ENCODE measurements around the gene NAB2. TPM values are rescaled to one million over a fixed set of nuclear protein-coding genes. Genes with fewer than 3 reads are reported as not detected.
"Not testable (repeated sequence)": the region's sequence is repeated elsewhere in the genome, so short reads cannot be mapped to it uniquely, and the experiment has no call there.

NAB2 gene
- polyA plus RNA-seq, 4 donors: 11.4 to 23.1 (median 18.1) TPM

GRCh38 chr12:57055824-57056223 is 33.1 kb upstream of the NAB2 start:
- FAIRE-seq (no peak), DNase-seq (no peak)
- Histone ChIP-seq H3K4me1 (ENCODE audit: control insufficient read depth in 3 of 3, insufficient read depth in 2 of 3, low read depth in 1 of 3, low read length in 2 of 3) (peaks cover 4 to 37% (median 9%) of the 10 kb centered on the region in 3 donors), H3K9me3 (ENCODE audit: control insufficient read depth in 2 of 2, insufficient read depth in 1 of 2, low read depth in 1 of 2, low read length in 1 of 2) (no peaks in the 10 kb centered on the region), H3K4me3 (ENCODE audit: low read depth in 1 of 3, low read length in 3 of 3) (no peak overlapping the region), H3K27me3 (ENCODE audit: control insufficient read depth in 3 of 3, insufficient read depth in 3 of 3, low read length in 3 of 3) (no peaks in the 10 kb centered on the region), H3K27ac (ENCODE audit: low read depth in 1 of 3, low read length in 2 of 3) (no peak overlapping the region), H3K36me3 (ENCODE audit: control insufficient read depth in 3 of 3, insufficient read depth in 2 of 3, low read depth in 1 of 3, low read length in 3 of 3) (peaks cover 0 to 6% (median 3%) of the 10 kb centered on the region in 3 donors)
- WGBS, 3 donors: 65 to 81% (median 79%) methylated on average over 3 of the region's 3 CpGs

DNA sequence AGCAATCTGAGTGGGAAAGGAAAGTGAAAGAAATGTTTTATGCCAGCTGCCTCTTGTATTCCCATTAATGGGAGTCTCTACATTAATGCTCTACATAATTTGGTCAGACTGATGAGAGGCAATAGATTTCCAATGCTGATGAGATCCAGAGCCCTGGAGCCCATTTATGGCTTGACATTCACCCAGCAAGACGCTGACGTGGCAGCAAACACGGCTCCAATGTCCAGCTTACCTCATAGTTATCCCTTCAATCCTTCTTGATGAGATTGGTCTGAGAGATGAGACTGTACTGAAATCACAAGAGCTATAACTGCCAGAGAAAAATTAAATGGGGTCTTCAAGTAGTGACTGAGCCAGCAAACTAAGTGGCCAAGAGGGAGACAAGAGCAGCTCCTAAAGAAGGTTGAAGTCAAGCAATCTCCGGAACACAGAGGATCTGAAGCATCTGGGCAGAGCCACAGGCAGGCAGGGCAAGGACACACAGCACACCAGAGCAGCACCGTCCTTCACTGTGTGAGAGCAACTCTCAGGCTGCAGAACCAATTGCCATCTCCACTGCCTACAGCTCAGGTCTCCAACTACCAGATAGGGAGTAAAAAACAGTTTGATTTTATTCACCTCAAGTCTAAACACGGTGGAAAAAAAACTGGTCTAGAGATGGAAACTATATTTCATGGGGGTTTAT is 31.7 kb upstream of the NAB2 start:
- peaks cover 0 to 6% (median 6%) of the 10 kb centered on the region in 3 donors for H3K36me3 ChIP-seq (ENCODE audit: control insufficient read depth in 3 of 3, insufficient read depth in 2 of 3, low read depth in 1 of 3, low read length in 3 of 3)
- FAIRE-seq (no peak), DNase-seq (peak; percentile 39 to 77)
- peak overlapping the region; percentile 42 to 73 (median 58) for H3K27ac ChIP-seq (ENCODE audit: low read depth in 1 of 3, low read length in 2 of 3)
- H3K27me3 ChIP-seq (ENCODE audit: control insufficient read depth in 3 of 3, insufficient read depth in 3 of 3, low read length in 3 of 3): no peaks in the 10 kb centered on the region
- no peaks in the 10 kb centered on the region for H3K9me3 ChIP-seq (ENCODE audit: control insufficient read depth in 2 of 2, insufficient read depth in 1 of 2, low read depth in 1 of 2, low read length in 1 of 2)
- no peak overlapping the region for H3K4me3 ChIP-seq (ENCODE audit: low read depth in 1 of 3, low read length in 3 of 3)
- WGBS, 3 donors: 55 to 60% (median 60%) methylated on average over 6 of the region's 6 CpGs
- peaks cover 0 to 29% (median 9%) of the 10 kb centered on the region in 3 donors for H3K4me1 ChIP-seq (ENCODE audit: control insufficient read depth in 3 of 3, insufficient read depth in 2 of 3, low read depth in 1 of 3, low read length in 2 of 3)

- Histone ChIP-seq H3K9me3 (ENCODE audit: control insufficient read depth in 2 of 2, insufficient read depth in 1 of 2, low read depth in 1 of 2, low read length in 1 of 2) (no peaks in the 10 kb centered on the region), H3K27ac (ENCODE audit: low read depth in 1 of 3, low read length in 2 of 3) (no peak overlapping the region), H3K4me3 (ENCODE audit: low read depth in 1 of 3, low read length in 3 of 3) (no peak overlapping the region), H3K4me1 (ENCODE audit: control insufficient read depth in 3 of 3, insufficient read depth in 2 of 3, low read depth in 1 of 3, low read length in 2 of 3) (peaks cover 0 to 29% (median 9%) of the 10 kb centered on the region in 3 donors), H3K27me3 (ENCODE audit: control insufficient read depth in 3 of 3, insufficient read depth in 3 of 3, low read length in 3 of 3) (no peaks in the 10 kb centered on the region), H3K36me3 (ENCODE audit: control insufficient read depth in 3 of 3, insufficient read depth in 2 of 3, low read depth in 1 of 3, low read length in 3 of 3) (peaks cover 0 to 8% (median 6%) of the 10 kb centered on the region in 3 donors)
- 84 to 100% (median 93%) methylated on average over 1 of the region's 1 CpG for WGBS, 3 donors
- DNase-seq (no peak), FAIRE-seq (no peak)
These were observed 30.5 kb upstream of the NAB2 start for GRCh38 chr12:57058454-57058853.

GRCh38 chr12:57063991-57064685 is 24.8 kb upstream of the NAB2 start:
- DNase-seq: no peak
- peak; percentile 26 for FAIRE-seq
- whole genome bisulfite sequencing, 3 donors: 51 to 72% (median 58%) methylated on average over 5 of the region's 5 CpGs
- Histone ChIP-seq H3K27ac (ENCODE audit: low read depth in 1 of 3, low read length in 2 of 3) (no peak overlapping the region), H3K36me3 (ENCODE audit: control insufficient read depth in 3 of 3, insufficient read depth in 2 of 3, low read depth in 1 of 3, low read length in 3 of 3) (peaks cover 0 to 12% (median 2%) of the 10 kb centered on the region in 3 donors), H3K9me3 (ENCODE audit: control insufficient read depth in 2 of 2, insufficient read depth in 1 of 2, low read depth in 1 of 2, low read length in 1 of 2) (no peaks in the 10 kb centered on the region), H3K4me3 (ENCODE audit: low read depth in 1 of 3, low read length in 3 of 3) (no peak overlapping the region), H3K27me3 (ENCODE audit: control insufficient read depth in 3 of 3, insufficient read depth in 3 of 3, low read length in 3 of 3) (no peaks in the 10 kb centered on the region), H3K4me1 (ENCODE audit: control insufficient read depth in 3 of 3, insufficient read depth in 2 of 3, low read depth in 1 of 3, low read length in 2 of 3) (peaks cover 0 to 17% (median 3%) of the 10 kb centered on the region in 3 donors)

DNA sequence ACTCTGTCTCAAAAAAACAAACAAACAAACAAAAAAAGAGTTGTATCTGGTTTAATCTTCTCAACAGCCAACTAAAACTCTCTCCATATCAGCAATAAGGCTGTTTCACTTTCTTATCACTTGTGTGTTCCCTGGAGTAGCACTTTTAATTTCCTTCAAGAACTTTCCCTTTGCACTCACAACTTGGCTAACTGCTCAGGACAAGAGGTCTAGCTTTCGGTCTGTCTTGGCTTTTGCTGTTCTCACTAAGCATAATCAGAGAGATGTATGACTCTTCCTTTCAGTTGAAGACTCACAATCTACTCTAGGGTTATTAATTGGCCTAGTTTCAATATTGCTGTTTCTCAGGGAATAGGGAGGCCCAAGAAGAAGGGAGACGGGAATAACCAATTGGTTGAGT is 22.7 kb upstream of the NAB2 start:
- Histone ChIP-seq H3K27ac (ENCODE audit: low read depth in 1 of 3, low read length in 2 of 3) (peak overlapping the region in 1 of 3 donors; percentile 39), H3K4me1 (ENCODE audit: control insufficient read depth in 3 of 3, insufficient read depth in 2 of 3, low read depth in 1 of 3, low read length in 2 of 3) (peaks cover 0 to 3% (median 0%) of the 10 kb centered on the region in 3 donors), H3K36me3 (ENCODE audit: control insufficient read depth in 3 of 3, insufficient read depth in 2 of 3, low read depth in 1 of 3, low read length in 3 of 3) (peaks cover 0 to 14% (median 4%) of the 10 kb centered on the region in 3 donors), H3K9me3 (ENCODE audit: control insufficient read depth in 2 of 2, insufficient read depth in 1 of 2, low read depth in 1 of 2, low read length in 1 of 2) (no peaks in the 10 kb centered on the region), H3K27me3 (ENCODE audit: control insufficient read depth in 3 of 3, insufficient read depth in 3 of 3, low read length in 3 of 3) (no peaks in the 10 kb centered on the region), H3K4me3 (ENCODE audit: low read depth in 1 of 3, low read length in 3 of 3) (no peak overlapping the region)
- WGBS, 3 donors: 46 to 57% (median 50%) methylated on average over 2 of the region's 2 CpGs
- no peak for FAIRE-seq
- DNase-seq: peak in 1 of 2 donors; percentile 68

- FAIRE-seq (no peak), DNase-seq (peak; percentile 82 to 84)
- H3K27ac ChIP-seq (ENCODE audit: low read depth in 1 of 3, low read length in 2 of 3): peak overlapping the region in 2 of 3 donors; percentile 52 to 71
- H3K4me3 ChIP-seq (ENCODE audit: low read depth in 1 of 3, low read length in 3 of 3): no peak overlapping the region
- H3K27me3 ChIP-seq (ENCODE audit: control insufficient read depth in 3 of 3, insufficient read depth in 3 of 3, low read length in 3 of 3): no peaks in the 10 kb centered on the region
- H3K9me3 ChIP-seq (ENCODE audit: control insufficient read depth in 2 of 2, insufficient read depth in 1 of 2, low read depth in 1 of 2, low read length in 1 of 2): no peaks in the 10 kb centered on the region
- peaks cover 0 to 3% (median 0%) of the 10 kb centered on the region in 3 donors for H3K4me1 ChIP-seq (ENCODE audit: control insufficient read depth in 3 of 3, insufficient read depth in 2 of 3, low read depth in 1 of 3, low read length in 2 of 3)
- WGBS, 3 donors: 21 to 41% (median 30%) methylated on average over 3 of the region's 3 CpGs
- peaks cover 0 to 13% (median 4%) of the 10 kb centered on the region in 3 donors for H3K36me3 ChIP-seq (ENCODE audit: control insufficient read depth in 3 of 3, insufficient read depth in 2 of 3, low read depth in 1 of 3, low read length in 3 of 3)
These were observed 19.4 kb upstream of the NAB2 start for GRCh38 chr12:57069523-57069922.

GRCh38 chr12:57072661-57073060 is 16.3 kb upstream of the NAB2 start:
- Histone ChIP-seq H3K27ac (ENCODE audit: low read depth in 1 of 3, low read length in 2 of 3) (no peak overlapping the region), H3K4me3 (ENCODE audit: low read depth in 1 of 3, low read length in 3 of 3) (no peak overlapping the region), H3K27me3 (ENCODE audit: control insufficient read depth in 3 of 3, insufficient read depth in 3 of 3, low read length in 3 of 3) (no peaks in the 10 kb centered on the region), H3K36me3 (ENCODE audit: control insufficient read depth in 3 of 3, insufficient read depth in 2 of 3, low read depth in 1 of 3, low read length in 3 of 3) (peaks cover 0 to 20% (median 4%) of the 10 kb centered on the region in 3 donors), H3K4me1 (ENCODE audit: control insufficient read depth in 3 of 3, insufficient read depth in 2 of 3, low read depth in 1 of 3, low read length in 2 of 3) (peaks cover 0 to 3% (median 0%) of the 10 kb centered on the region in 3 donors), H3K9me3 (ENCODE audit: control insufficient read depth in 2 of 2, insufficient read depth in 1 of 2, low read depth in 1 of 2, low read length in 1 of 2) (no peaks in the 10 kb centered on the region)
- 75 to 91% (median 88%) methylated on average over 2 of the region's 2 CpGs for WGBS, 3 donors
- FAIRE-seq (no peak), DNase-seq (no peak)

GRCh38 chr12:57073566-57074450 is 15.1 kb upstream of the NAB2 start:
- not testable (repeated sequence) for H3K9me3 ChIP-seq (ENCODE audit: control insufficient read depth in 2 of 2, insufficient read depth in 1 of 2, low read depth in 1 of 2, low read length in 1 of 2); DNase-seq; H3K4me1 ChIP-seq (ENCODE audit: control insufficient read depth in 3 of 3, insufficient read depth in 2 of 3, low read depth in 1 of 3, low read length in 2 of 3); FAIRE-seq; H3K4me3 ChIP-seq (ENCODE audit: low read depth in 1 of 3, low read length in 3 of 3); H3K27me3 ChIP-seq (ENCODE audit: control insufficient read depth in 3 of 3, insufficient read depth in 3 of 3, low read length in 3 of 3); H3K27ac ChIP-seq (ENCODE audit: low read depth in 1 of 3, low read length in 2 of 3)
- WGBS, 3 donors: 92 to 97% (median 95%) methylated on average over 6 of the region's 6 CpGs
- H3K36me3 ChIP-seq (ENCODE audit: control insufficient read depth in 3 of 3, insufficient read depth in 2 of 3, low read depth in 1 of 3, low read length in 3 of 3): peaks cover 0 to 15% (median 4%) of the 10 kb centered on the region in 3 donors
